Measurements from ENCODE around the gene PAX8.

The PAX8 gene

GRCh38 chr2:113235347-113236226, 43.1 kb downstream of the PAX8 start:
- peak in 1 of 2 donors; percentile 72 for DNase-seq

GRCh38 chr2:113234721-113235346, 43.9 kb downstream of the PAX8 start:
- DNase-seq = no peak

GRCh38 chr2:113233593-113234550, 44.8 kb downstream of the PAX8 start:
- no peak for DNase-seq

GRCh38 chr2:113232740-113233139, 46.0 kb downstream of the PAX8 start:
- no peak for DNase-seq

GRCh38 chr2:113232123-113232522, 46.6 kb downstream of the PAX8 start:
- no peak for DNase-seq

- no peak for DNase-seq
Observed at GRCh38 chr2:113231064-113231463, 47.7 kb downstream of the PAX8 start.

- no peak for DNase-seq
Observed at GRCh38 chr2:113230531-113230930, 48.2 kb downstream of the PAX8 start.

GRCh38 chr2:113229795-113230194, 48.9 kb downstream of the PAX8 start:
- no peak for DNase-seq

- DNase-seq = no peak
Observed at GRCh38 chr2:113228991-113229716, 49.6 kb downstream of the PAX8 start.

- DNase-seq = no peak
Observed at GRCh38 chr2:113228351-113228750, 50.4 kb downstream of the PAX8 start.

- DNase-seq = no peak
Observed at GRCh38 chr2:113227698-113228097, 51.0 kb downstream of the PAX8 start.

- no peak for DNase-seq
Observed at GRCh38 chr2:113227290-113227689, 51.4 kb downstream of the PAX8 start.

- no peak for DNase-seq
Observed at GRCh38 chr2:113226462-113226861, 52.3 kb downstream of the PAX8 start.

GRCh38 chr2:113225263-113226259, 53.2 kb downstream of the PAX8 start:
- DNase-seq = no peak

- DNase-seq = no peak
Observed at GRCh38 chr2:113224647-113225236, 54.0 kb downstream of the PAX8 start.

GRCh38 chr2:113223813-113224212, 54.9 kb downstream of the PAX8 start:
- DNase-seq = no peak

GRCh38 chr2:113221846-113222245, 56.9 kb downstream of the PAX8 start:
- no peak for DNase-seq

GRCh38 chr2:113220970-113221708, 57.6 kb downstream of the PAX8 start:
- DNase-seq = no peak

- peak in 1 of 2 donors; percentile 27 for DNase-seq
Observed at GRCh38 chr2:113219889-113220641, 58.7 kb downstream of the PAX8 start.

Measured in CD4-positive, alpha-beta T cell treated with Interferon alpha-2 for 1 hour (primary cell).